Mammary epithelial cell (primary cell): Measurements from ENCODE around the gene MCM3AP.

Experiments used
- EZH2 ChIP-seq: IDR thresholded peaks from 2 replicates; pipeline ENCODE4 v1.6.1; 2012; ENCODE audit warnings: low read length, inconsistent platforms, borderline replicate concordance
- TF ChIP-seq, protein P1 (sequence below), 2 donors: IDR thresholded peaks in 1 of 2; conservative IDR thresholded peaks in 1 of 2; 2 replicates each; pipeline ENCODE4 v1.5.1; 2011 to 2012; ENCODE audit warnings: inconsistent platforms in 2 of 2, low read length in 2 of 2, mild to moderate bottlenecking in 2 of 2, control low read depth in 1 of 2, low read depth in 1 of 2; ENCODE audit not compliant: insufficient read depth in 1 of 2; ENCODE audit errors: extremely low read depth in 1 of 2

GRCh38 chr21:46211376-46211775 is 74.0 kb downstream of the MCM3AP start:
- TF ChIP-seq, protein P1, sequence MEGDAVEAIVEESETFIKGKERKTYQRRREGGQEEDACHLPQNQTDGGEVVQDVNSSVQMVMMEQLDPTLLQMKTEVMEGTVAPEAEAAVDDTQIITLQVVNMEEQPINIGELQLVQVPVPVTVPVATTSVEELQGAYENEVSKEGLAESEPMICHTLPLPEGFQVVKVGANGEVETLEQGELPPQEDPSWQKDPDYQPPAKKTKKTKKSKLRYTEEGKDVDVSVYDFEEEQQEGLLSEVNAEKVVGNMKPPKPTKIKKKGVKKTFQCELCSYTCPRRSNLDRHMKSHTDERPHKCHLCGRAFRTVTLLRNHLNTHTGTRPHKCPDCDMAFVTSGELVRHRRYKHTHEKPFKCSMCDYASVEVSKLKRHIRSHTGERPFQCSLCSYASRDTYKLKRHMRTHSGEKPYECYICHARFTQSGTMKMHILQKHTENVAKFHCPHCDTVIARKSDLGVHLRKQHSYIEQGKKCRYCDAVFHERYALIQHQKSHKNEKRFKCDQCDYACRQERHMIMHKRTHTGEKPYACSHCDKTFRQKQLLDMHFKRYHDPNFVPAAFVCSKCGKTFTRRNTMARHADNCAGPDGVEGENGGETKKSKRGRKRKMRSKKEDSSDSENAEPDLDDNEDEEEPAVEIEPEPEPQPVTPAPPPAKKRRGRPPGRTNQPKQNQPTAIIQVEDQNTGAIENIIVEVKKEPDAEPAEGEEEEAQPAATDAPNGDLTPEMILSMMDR (conservative IDR thresholded peaks at IDR 0.05 in 1 of 2, IDR thresholded peaks at IDR 0.05 in 1 of 2; ENCODE audit: extremely low read depth in 1 of 2, insufficient read depth in 1 of 2, low read depth in 1 of 2, low read length in 2 of 2) = no peak
- no peak for TF ChIP-seq EZH2
